Kidney (tissue), 14 donors: ENCODE measurements around the gene CCL19. TPM values are rescaled to one million over a fixed set of nuclear protein-coding genes. Genes with fewer than 3 reads are reported as not detected.

Experiments
- DNase-seq, 5 donors: peaks; one replicate each; pipeline ENCODE4 v3.0.0-alpha.2; 2013 to 2020
- FAIRE-seq: peaks from 2 replicates; lab custom pipeline; 2012; peaks lifted over from hg19 to GRCh38; lab: Jason Lieb, UNC
- H3K27ac ChIP-seq, 2 donors: one replicate each; pipeline ENCODE4 v1.7.0; 2013; ENCODE audit warnings: low read depth in 2 of 2, low read length in 2 of 2, inconsistent platforms in 1 of 2
- H3K27me3 ChIP-seq: one replicate; pipeline ENCODE4 v1.7.1; 2013; ENCODE audit warnings: low read length, inconsistent platforms; ENCODE audit not compliant: control insufficient read depth, insufficient read depth
- H3K36me3 ChIP-seq, 3 donors: one replicate each; pipeline versions ENCODE4 v1.7.0 to v1.7.1; 2013; ENCODE audit warnings: low read length in 3 of 3, control low read depth in 1 of 3, inconsistent platforms in 1 of 3; ENCODE audit not compliant: insufficient read depth in 3 of 3, control insufficient read depth in 2 of 3
- H3K4me1 ChIP-seq, 3 donors: one replicate each; pipeline versions ENCODE4 v1.7.0 to v1.7.1; 2013; ENCODE audit warnings: low read length in 3 of 3, inconsistent platforms in 1 of 3, low read depth in 1 of 3; ENCODE audit not compliant: control insufficient read depth in 2 of 3, insufficient read depth in 2 of 3
- H3K4me3 ChIP-seq, 3 donors: one replicate each; pipeline versions ENCODE4 v1.7.0 to v1.8.1; 2013; ENCODE audit warnings: low read length in 3 of 3, control low read depth in 1 of 3, inconsistent platforms in 1 of 3
- H3K9ac ChIP-seq, 3 donors: one replicate each; pipeline versions ENCODE4 v1.7.0 to v1.7.1; 2013; ENCODE audit warnings: low read length in 3 of 3, control low read depth in 1 of 3, inconsistent platforms in 1 of 3
- H3K9me3 ChIP-seq, 3 donors: one replicate each; pipeline versions ENCODE4 v1.7.0 to v1.7.1; 2013; ENCODE audit warnings: low read length in 3 of 3, control low read depth in 1 of 3, inconsistent platforms in 1 of 3; ENCODE audit not compliant: control insufficient read depth in 2 of 3, insufficient read depth in 1 of 3
- intact Hi-C: fragments of 100-400 bp; cut with DNase I; formaldehyde crosslinking; loops from one replicate; pipeline ENCODE4 v1.11.1; 2022
- polyA plus RNA-seq: library from polyadenylated mRNA; stranded (reverse); fragments of 350-450 nt; fragmentation: Illumina TruSeq; extraction: RNeasy Lipid Tissue Mini Kit (QIAGEN cat#74804); gene quantifications from one replicate; pipeline ENCODE4 v1.2.3, GENCODE V29; 2014; ENCODE audit warnings: low read depth, low replicate concordance; ENCODE audit not compliant: insufficient read depth
- total RNA-seq: library from RNA; stranded (reverse); fragmentation: NEBNext Ultra II Directional; extraction: Animal tissue kit (Norgen Biotek cat#: 25700); gene quantifications from one replicate; pipeline ENCODE4 v1.2.1, GENCODE V29; 2021
- TF ChIP-seq, protein P1 (sequence below): IDR thresholded peaks from 3 replicates; pipeline ENCODE4 v1.5.1; 2012; ENCODE audit warnings: mild to moderate bottlenecking, moderate library complexity, borderline replicate concordance; ENCODE audit not compliant: insufficient read depth; ENCODE audit errors: extremely low read depth
- donor health status: control.
- donor health status: control.
- donor health status: control.
- donor health status: control.
- donor health status: control.
- donor health status: DM: yes; HTN: yes; CAD: no.
- donor health status: Normal renal cell carcinoma (clear cell type).

Gene CCL19
- total and polyA plus RNA-seq, 2 donors from 2014 or later = 11.4 to 60.8 TPM

- no peak overlapping the region for H3K4me3 ChIP-seq
- no peak overlapping the region for H3K27ac ChIP-seq
- FAIRE-seq (no peak), DNase-seq (no peak)
- no peak overlapping the region for H3K9ac ChIP-seq
- H3K9me3 ChIP-seq = no peaks in the 10 kb centered on the region
- no peaks in the 10 kb centered on the region for H3K27me3 ChIP-seq
- intact Hi-C loops = no loop called here
- TF ChIP-seq, protein P1, sequence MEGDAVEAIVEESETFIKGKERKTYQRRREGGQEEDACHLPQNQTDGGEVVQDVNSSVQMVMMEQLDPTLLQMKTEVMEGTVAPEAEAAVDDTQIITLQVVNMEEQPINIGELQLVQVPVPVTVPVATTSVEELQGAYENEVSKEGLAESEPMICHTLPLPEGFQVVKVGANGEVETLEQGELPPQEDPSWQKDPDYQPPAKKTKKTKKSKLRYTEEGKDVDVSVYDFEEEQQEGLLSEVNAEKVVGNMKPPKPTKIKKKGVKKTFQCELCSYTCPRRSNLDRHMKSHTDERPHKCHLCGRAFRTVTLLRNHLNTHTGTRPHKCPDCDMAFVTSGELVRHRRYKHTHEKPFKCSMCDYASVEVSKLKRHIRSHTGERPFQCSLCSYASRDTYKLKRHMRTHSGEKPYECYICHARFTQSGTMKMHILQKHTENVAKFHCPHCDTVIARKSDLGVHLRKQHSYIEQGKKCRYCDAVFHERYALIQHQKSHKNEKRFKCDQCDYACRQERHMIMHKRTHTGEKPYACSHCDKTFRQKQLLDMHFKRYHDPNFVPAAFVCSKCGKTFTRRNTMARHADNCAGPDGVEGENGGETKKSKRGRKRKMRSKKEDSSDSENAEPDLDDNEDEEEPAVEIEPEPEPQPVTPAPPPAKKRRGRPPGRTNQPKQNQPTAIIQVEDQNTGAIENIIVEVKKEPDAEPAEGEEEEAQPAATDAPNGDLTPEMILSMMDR = no peak
- H3K36me3 ChIP-seq = no peaks in the 10 kb centered on the region
- H3K4me1 ChIP-seq = peaks cover 0 to 7% (median 0%) of the 10 kb centered on the region in 3 donors
Measured at GRCh38 chr9:34715639-34716215, 24.7 kb upstream of the CCL19 start.

GRCh38 chr9:34714007-34714406, 22.9 kb upstream of the CCL19 start:
- Histone ChIP-seq H3K9me3 (no peaks in the 10 kb centered on the region), H3K27ac (no peak overlapping the region), H3K4me1 (peaks cover 0 to 8% (median 4%) of the 10 kb centered on the region in 3 donors), H3K27me3 (no peaks in the 10 kb centered on the region), H3K9ac (no peak overlapping the region), H3K4me3 (no peak overlapping the region), H3K36me3 (no peaks in the 10 kb centered on the region)
- DNase-seq = no peak
- intact Hi-C loops = no loop called here
- no peak for FAIRE-seq
- TF ChIP-seq, protein P1 = no peak

DNA sequence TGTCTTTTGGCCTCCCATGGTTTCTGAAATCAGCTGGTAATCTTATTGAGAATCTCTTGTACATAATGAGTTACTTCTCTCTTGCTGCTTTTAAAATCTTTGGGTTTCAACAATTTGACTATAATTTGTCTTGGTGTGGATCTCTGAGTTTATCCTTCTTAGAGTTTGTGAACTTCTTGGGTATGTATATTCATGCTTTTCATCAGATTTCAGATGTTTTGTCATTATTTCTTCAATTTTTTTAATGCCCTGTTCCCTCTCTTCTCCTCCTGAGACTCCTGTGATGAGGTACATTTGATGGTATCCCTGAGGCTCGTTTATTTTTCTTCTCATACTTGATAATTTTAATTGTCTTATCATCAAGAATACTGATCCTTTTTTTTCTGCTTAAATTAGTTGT, 21.1 kb upstream of the CCL19 start:
- Histone ChIP-seq H3K27me3 (no peaks in the 10 kb centered on the region), H3K36me3 (no peaks in the 10 kb centered on the region), H3K4me3 (no peak overlapping the region), H3K4me1 (peaks cover 0 to 4% (median 2%) of the 10 kb centered on the region in 3 donors), H3K9me3 (no peaks in the 10 kb centered on the region), H3K9ac (no peak overlapping the region), H3K27ac (no peak overlapping the region)
- DNase-seq (no peak), FAIRE-seq (no peak)
- TF ChIP-seq, protein P1 = no peak
- intact Hi-C loops = no loop called here

DNA sequence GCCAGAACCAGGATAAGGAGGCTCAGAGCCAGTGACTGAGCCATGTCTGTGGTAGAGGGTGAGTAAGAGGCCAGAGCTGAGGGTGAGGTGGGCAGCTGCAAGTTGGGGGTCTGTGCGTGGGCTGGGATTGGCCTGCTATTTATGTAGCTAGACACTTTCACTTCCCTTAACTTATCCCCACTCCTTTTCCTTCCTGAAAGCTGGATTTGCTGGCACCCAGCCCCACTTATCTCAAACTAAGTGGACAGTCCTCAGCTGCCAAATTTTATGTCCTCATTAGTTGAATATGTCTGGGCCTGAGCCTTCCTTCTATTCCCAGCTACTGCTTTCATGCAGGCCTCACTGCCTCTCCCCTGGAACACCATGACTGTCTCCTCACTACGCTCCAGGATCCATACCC, 18.9 kb upstream of the CCL19 start, which contains the start of gene CCL21:
TSS of gene CCL21 (minus strand) at position 114 of the 400 bp plus-strand sequence. CDS start at position 44, 70 bp downstream.
- no peak for FAIRE-seq

More for the DNA sequence above, 18.9 kb upstream of the CCL19 start, which contains the start of gene CCL21:
- peak in 3 of 5 donors; percentile 29 to 71 (median 70) for DNase-seq
- H3K27ac ChIP-seq = no peak within 1 kb of the TSS
- TF ChIP-seq, protein P1 = no peak
- H3K36me3 ChIP-seq = no peaks in the 10 kb centered on the region
- no peak within 1 kb of the TSS for H3K4me3 ChIP-seq
- intact Hi-C loops = no loop called here
- no peak within 1 kb of the TSS for H3K9ac ChIP-seq
- H3K27me3 ChIP-seq = no peaks in the 10 kb centered on the region
- no peaks in the 10 kb centered on the region for H3K9me3 ChIP-seq
- H3K4me1 ChIP-seq = peaks cover 0 to 4% (median 2%) of the 10 kb centered on the region in 3 donors
